ENCODE results near the gene RSPH10B. TPM values are rescaled to one million over a fixed set of nuclear protein-coding genes. Genes with fewer than 3 reads are reported as not detected.
"Not testable (repeated sequence)": the region's sequence is repeated elsewhere in the genome, so short reads cannot be mapped to it uniquely, and the experiment has no call there.

The RSPH10B gene
- total RNA-seq, 1 experiment from 2014 or later: not detected

GRCh38 chr7:5897369-5897919 is 73.0 kb downstream of the RSPH10B start:
- H3K27me3 ChIP-seq (ENCODE audit: insufficient read depth, low read length); H3K27ac ChIP-seq (ENCODE audit: low read depth, low read length); H3K36me3 ChIP-seq (ENCODE audit: control insufficient read depth in 1 of 2, insufficient read depth in 2 of 2, low read length in 2 of 2); H3K4me1 ChIP-seq (ENCODE audit: control insufficient read depth in 1 of 2, insufficient read depth in 2 of 2, low read length in 2 of 2); H3K79me2 ChIP-seq (ENCODE audit: insufficient read depth, low read length); H3K9ac ChIP-seq (ENCODE audit: low read length); BruUV-seq (replicated peaks); H4K20me1 ChIP-seq (ENCODE audit: insufficient read depth); intact Hi-C loops (cut with micrococcal nuclease); H2AFZ ChIP-seq (ENCODE audit: low read depth, low read length, poor library complexity, severe bottlenecking); CTCF ChIA-PET; H3K9me2 ChIP-seq (ENCODE audit: insufficient read depth); H3K9me3 ChIP-seq (ENCODE audit: control insufficient read depth in 1 of 2, insufficient read depth in 1 of 2, low read depth in 1 of 2, low read length in 2 of 2): not testable (repeated sequence)
- 0 out of 2 replicates have a peak, but pooled peaks have one; percentile 17 for TF ChIP-seq MAX (IDR thresholded peaks at IDR 0.05)
- H3K4me2 ChIP-seq (ENCODE audit: low read length): peak overlapping the region; percentile 54
- POLR2A ChIA-PET: interaction anchor here (0.6 kb wide), 1 partner anchor 27 kb away, joined by 3 read pairs; no protein-coding TSS in a partner anchor
- RAD21 ChIA-PET (ENCODE audit: low non-redundant PET in 1 of 2, low total read pairs in 2 of 2, uncharacterized antibody in 2 of 2, unreplicated experiment in 2 of 2): interaction anchor here in 1 of 2 experiments (0.7 kb wide), 1 partner anchor 48 kb away, joined by 4 read pairs; no protein-coding TSS in a partner anchor
- DNase-seq (ENCODE audit: low read depth, low spot score) (peak; percentile 6), ATAC-seq (peak; percentile 64)
- peak overlapping the region in 1 of 2 experiments; percentile 52; a peak in 2 of 4 replicates for H3K4me3 ChIP-seq (replicated peaks in 1 of 2; ENCODE audit: low read depth in 1 of 2, low read length in 2 of 2)

GRCh38 chr7:5892498-5892897 is 78.0 kb downstream of the RSPH10B start:
- RAD21 ChIA-PET (ENCODE audit: low non-redundant PET in 1 of 2, low total read pairs in 2 of 2, uncharacterized antibody in 2 of 2, unreplicated experiment in 2 of 2): no interaction called here
- H3K27ac ChIP-seq (ENCODE audit: low read depth, low read length): no peak overlapping the region
- no peak overlapping the region for H3K4me2 ChIP-seq (ENCODE audit: low read length)
- H3K9me2 ChIP-seq (ENCODE audit: insufficient read depth): no peaks in the 10 kb centered on the region
- peaks cover 0 to 3% of the 10 kb centered on the region in 2 experiments; a peak in 1 of 4 replicates for H3K4me1 ChIP-seq (ENCODE audit: control insufficient read depth in 1 of 2, insufficient read depth in 2 of 2, low read length in 2 of 2)
- H3K79me2 ChIP-seq (ENCODE audit: insufficient read depth, low read length): no peaks in the 10 kb centered on the region
- CTCF ChIA-PET: no interaction called here
- H3K4me3 ChIP-seq (replicated peaks in 1 of 2; ENCODE audit: low read depth in 1 of 2, low read length in 2 of 2): no peak overlapping the region
- BruUV-seq (replicated peaks): no TSS peak
- intact Hi-C loops (cut with micrococcal nuclease): no loop called here
- no peak for TF ChIP-seq SP1 (IDR thresholded peaks at IDR 0.05; ENCODE audit: low read depth)
- no peak for TF ChIP-seq CBX3 (IDR thresholded peaks at IDR 0.05; ENCODE audit: low read depth)
- TF ChIP-seq, protein P1, sequence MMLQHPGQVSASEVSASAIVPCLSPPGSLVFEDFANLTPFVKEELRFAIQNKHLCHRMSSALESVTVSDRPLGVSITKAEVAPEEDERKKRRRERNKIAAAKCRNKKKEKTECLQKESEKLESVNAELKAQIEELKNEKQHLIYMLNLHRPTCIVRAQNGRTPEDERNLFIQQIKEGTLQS (IDR thresholded peaks at IDR 0.05): no peak
- no peak for TF ChIP-seq EGR1 (IDR thresholded peaks at IDR 0.05; ENCODE audit: low read depth)
- no peak for TF ChIP-seq EZH2 (IDR thresholded peaks at IDR 0.05)
- no peak for TF ChIP-seq EZH2phosphoT487 (IDR thresholded peaks at IDR 0.05; ENCODE audit: borderline replicate concordance)
- TF ChIP-seq MAX (IDR thresholded peaks at IDR 0.05): no peak
- TF ChIP-seq ZNF274 (IDR thresholded peaks at IDR 0.05; ENCODE audit: low read depth, low read length): no peak
- TF ChIP-seq JUND (IDR thresholded peaks at IDR 0.05): no peak
- TF ChIP-seq SRF (IDR thresholded peaks at IDR 0.05; ENCODE audit: low read depth): no peak
- TF ChIP-seq ZFX (IDR thresholded peaks at IDR 0.05): no peak
- TF ChIP-seq SIN3A (IDR thresholded peaks at IDR 0.05; ENCODE audit: low read depth): no peak
- TF ChIP-seq YY1 (IDR thresholded peaks at IDR 0.05; ENCODE audit: extremely low read depth, insufficient replicate concordance, low read depth, low read length): no peak
- no peak for TF ChIP-seq POLR2AphosphoS5 (IDR thresholded peaks at IDR 0.05; ENCODE audit: low read depth, low read length)
- TF ChIP-seq TCF7L2 (IDR thresholded peaks at IDR 0.05; ENCODE audit: borderline replicate concordance, extremely low read depth, insufficient read depth, insufficient read length): no peak
- TF ChIP-seq ZBTB33 (IDR thresholded peaks at IDR 0.05; ENCODE audit: extremely low read depth, insufficient replicate concordance, low read length): no peak
- TF ChIP-seq ELF1 (IDR thresholded peaks at IDR 0.05; ENCODE audit: borderline replicate concordance, low read depth): no peak
- no peaks in the 10 kb centered on the region for H3K9me3 ChIP-seq (ENCODE audit: control insufficient read depth in 1 of 2, insufficient read depth in 1 of 2, low read depth in 1 of 2, low read length in 2 of 2)
- ATAC-seq: no peak
- no peak overlapping the region for H3K9ac ChIP-seq (ENCODE audit: low read length)
- DNase-seq (ENCODE audit: low read depth, low spot score): no peak
- H3K36me3 ChIP-seq (ENCODE audit: control insufficient read depth in 1 of 2, insufficient read depth in 2 of 2, low read length in 2 of 2): no peaks in the 10 kb centered on the region
- POLR2A ChIA-PET: no interaction called here
- H3K27me3 ChIP-seq (ENCODE audit: insufficient read depth, low read length): no peaks in the 10 kb centered on the region
- H2AFZ ChIP-seq (ENCODE audit: low read depth, low read length, poor library complexity, severe bottlenecking): no peak overlapping the region
- no peaks in the 10 kb centered on the region for H4K20me1 ChIP-seq (ENCODE audit: insufficient read depth)
